Fibroblast of pulmonary artery (primary cell): ENCODE results near the gene GCHFR.
A peak's percentile ranks its signal among the peaks of the same experiment; 100 is the strongest.

Experiments used
- DNase-seq: peaks from one replicate; pipeline ENCODE4 v3.0.0-alpha.2; 2010; ENCODE audit warnings: low read depth
- H3K4me3 ChIP-seq: replicated peaks from 2 replicates; pipeline ENCODE4 v1.5.1; 2011; ENCODE audit warnings: low read depth, mild to moderate bottlenecking, control low read depth, low read length, moderate library complexity
- TF ChIP-seq, protein P1 (sequence below): IDR thresholded peaks from 2 replicates; pipeline ENCODE4 v1.5.1; 2011; ENCODE audit warnings: mild to moderate bottlenecking, control low read depth, low read length, inconsistent platforms; ENCODE audit errors: missing control alignments

GCHFR gene

GRCh38 chr15:40807888-40808461 lies 44.1 kb downstream of the GCHFR start:
- H3K4me3 ChIP-seq = peak overlapping the region; percentile 74
- TF ChIP-seq, protein P1, sequence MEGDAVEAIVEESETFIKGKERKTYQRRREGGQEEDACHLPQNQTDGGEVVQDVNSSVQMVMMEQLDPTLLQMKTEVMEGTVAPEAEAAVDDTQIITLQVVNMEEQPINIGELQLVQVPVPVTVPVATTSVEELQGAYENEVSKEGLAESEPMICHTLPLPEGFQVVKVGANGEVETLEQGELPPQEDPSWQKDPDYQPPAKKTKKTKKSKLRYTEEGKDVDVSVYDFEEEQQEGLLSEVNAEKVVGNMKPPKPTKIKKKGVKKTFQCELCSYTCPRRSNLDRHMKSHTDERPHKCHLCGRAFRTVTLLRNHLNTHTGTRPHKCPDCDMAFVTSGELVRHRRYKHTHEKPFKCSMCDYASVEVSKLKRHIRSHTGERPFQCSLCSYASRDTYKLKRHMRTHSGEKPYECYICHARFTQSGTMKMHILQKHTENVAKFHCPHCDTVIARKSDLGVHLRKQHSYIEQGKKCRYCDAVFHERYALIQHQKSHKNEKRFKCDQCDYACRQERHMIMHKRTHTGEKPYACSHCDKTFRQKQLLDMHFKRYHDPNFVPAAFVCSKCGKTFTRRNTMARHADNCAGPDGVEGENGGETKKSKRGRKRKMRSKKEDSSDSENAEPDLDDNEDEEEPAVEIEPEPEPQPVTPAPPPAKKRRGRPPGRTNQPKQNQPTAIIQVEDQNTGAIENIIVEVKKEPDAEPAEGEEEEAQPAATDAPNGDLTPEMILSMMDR = no peak
- no peak for DNase-seq

GRCh38 chr15:40808861-40809450 lies 45.1 kb downstream of the GCHFR start:
- H3K4me3 ChIP-seq = no peak overlapping the region
- TF ChIP-seq, protein P1 = no peak
- DNase-seq = no peak

- no peak overlapping the region for H3K4me3 ChIP-seq
- TF ChIP-seq, protein P1 = no peak
- DNase-seq = no peak
Measured at GRCh38 chr15:40812721-40813425, 49.0 kb downstream of the GCHFR start.

GRCh38 chr15:40815042-40815698 lies 51.3 kb downstream of the GCHFR start:
- DNase-seq = peak; percentile 78
- H3K4me3 ChIP-seq = no peak overlapping the region
- TF ChIP-seq, protein P1 = no peak
